Measurements from ENCODE around the gene U2SURP. TPM values are rescaled to one million over a fixed set of nuclear protein-coding genes. Genes with fewer than 3 reads are reported as not detected.
"Not testable (repeated sequence)": the region's sequence is repeated elsewhere in the genome, so short reads cannot be mapped to it uniquely, and the experiment has no call there.

The U2SURP gene
- total RNA-seq, 4 donors from 2014 or later, result 43.2 to 63.7 (median 43.9) TPM

- in situ Hi-C loops (cut with MboI; ENCODE audit: low sequenced_read_pairs in 4 of 4) (no loop called here), intact Hi-C loops (cut with DNase I; ENCODE audit: low total_unique reads) (no loop called here)
Measured at GRCh38 chr3:143041903-143042302, 40.5 kb downstream of the U2SURP start.

GRCh38 chr3:143045639-143046038, 44.3 kb downstream of the U2SURP start:
- intact Hi-C loops (cut with DNase I; ENCODE audit: low total_unique reads) (no loop called here), in situ Hi-C loops (cut with MboI; ENCODE audit: low sequenced_read_pairs in 4 of 4) (no loop called here)
- peaks cover 0 to 44% of the 10 kb centered on the region in 2 donors for H3K36me3 ChIP-seq
- H3K4me3 ChIP-seq, result no peak overlapping the region
- H3K27ac ChIP-seq, result no peak overlapping the region
- H3K9me3 ChIP-seq, result no peaks in the 10 kb centered on the region
- no peak for ATAC-seq
- H3K27me3 ChIP-seq, result no peaks in the 10 kb centered on the region
- no peaks in the 10 kb centered on the region for H3K4me1 ChIP-seq
- no peak for DNase-seq
- no peak for TF ChIP-seq CTCF (IDR thresholded peaks at IDR 0.05 in 4 of 5, conservative IDR thresholded peaks at IDR 0.05 in 1 of 5)
- no peak for TF ChIP-seq POLR2A (IDR thresholded peaks at IDR 0.05)

More at GRCh38 chr3:143041903-143042302, 40.5 kb downstream of the U2SURP start:
- Histone ChIP-seq H3K36me3 (peaks cover 0 to 51% of the 10 kb centered on the region in 2 donors), H3K4me1 (no peaks in the 10 kb centered on the region), H3K27me3 (no peaks in the 10 kb centered on the region), H3K9me3 (no peaks in the 10 kb centered on the region), H3K27ac (no peak overlapping the region), H3K4me3 (no peak overlapping the region)
- DNase-seq (no peak), ATAC-seq (no peak)
- TF ChIP-seq CTCF (IDR thresholded peaks at IDR 0.05 in 4 of 5, conservative IDR thresholded peaks at IDR 0.05 in 1 of 5) (no peak), POLR2A (IDR thresholded peaks at IDR 0.05) (no peak)

GRCh38 chr3:143046075-143046474, 44.7 kb downstream of the U2SURP start:
- DNase-seq; in situ Hi-C loops (cut with MboI; ENCODE audit: low sequenced_read_pairs in 4 of 4); intact Hi-C loops (cut with DNase I; ENCODE audit: low total_unique reads); H3K27me3 ChIP-seq; H3K4me3 ChIP-seq; ATAC-seq; H3K4me1 ChIP-seq; H3K27ac ChIP-seq; H3K9me3 ChIP-seq: not testable (repeated sequence)
- peaks cover 0 to 48% of the 10 kb centered on the region in 2 donors for H3K36me3 ChIP-seq

- Histone ChIP-seq H3K27ac (no peak overlapping the region), H3K9me3 (no peaks in the 10 kb centered on the region), H3K36me3 (peaks cover 0 to 72% of the 10 kb centered on the region in 2 donors), H3K4me1 (no peaks in the 10 kb centered on the region), H3K4me3 (no peak overlapping the region), H3K27me3 (no peaks in the 10 kb centered on the region)
- in situ Hi-C loops (cut with MboI; ENCODE audit: low sequenced_read_pairs in 4 of 4), result no loop called here
- ATAC-seq (no peak), DNase-seq (no peak)
- TF ChIP-seq CTCF (IDR thresholded peaks at IDR 0.05 in 4 of 5, conservative IDR thresholded peaks at IDR 0.05 in 1 of 5) (no peak), POLR2A (IDR thresholded peaks at IDR 0.05) (no peak)
- intact Hi-C loops (cut with DNase I; ENCODE audit: low total_unique reads), result no loop called here
Measured at GRCh38 chr3:143054011-143054410, 52.6 kb downstream of the U2SURP start.

DNA sequence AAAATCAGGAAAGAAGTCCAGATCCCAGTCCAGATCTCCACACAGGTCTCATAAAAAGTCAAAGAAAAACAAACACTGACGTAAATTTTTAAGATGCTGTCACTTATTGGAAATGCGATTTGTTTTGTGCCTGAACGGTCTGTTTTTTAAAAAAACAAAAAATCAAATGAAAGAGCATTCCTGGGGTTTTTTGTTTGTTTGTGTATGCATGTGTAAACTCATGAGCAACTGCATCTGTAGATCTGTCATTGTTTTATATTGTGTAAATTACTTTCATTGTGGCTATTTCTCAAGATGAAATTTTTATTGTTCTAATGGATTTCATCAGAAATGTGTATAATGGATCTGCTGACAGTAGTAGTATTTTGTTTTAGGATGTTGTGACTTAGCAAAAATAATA, 55.0 kb downstream of the U2SURP start:
- H3K36me3 ChIP-seq, result peaks cover 0 to 56% of the 10 kb centered on the region in 2 donors
- no peaks in the 10 kb centered on the region for H3K9me3 ChIP-seq
- no peak for TF ChIP-seq CTCF (IDR thresholded peaks at IDR 0.05 in 4 of 5, conservative IDR thresholded peaks at IDR 0.05 in 1 of 5)
- intact Hi-C loops (cut with DNase I; ENCODE audit: low total_unique reads) (no loop called here), in situ Hi-C loops (cut with MboI; ENCODE audit: low sequenced_read_pairs in 4 of 4) (no loop called here)
- DNase-seq, result no peak
- H3K27me3 ChIP-seq, result no peaks in the 10 kb centered on the region
- no peak overlapping the region for H3K27ac ChIP-seq
- ATAC-seq, result no peak
- H3K4me3 ChIP-seq, result no peak overlapping the region
- no peaks in the 10 kb centered on the region for H3K4me1 ChIP-seq
